NCI-H1417 (cell line): ENCODE measurements around the gene ENOPH1.

Experiments used
- DNase-seq, 3 experiments: peaks; one replicate each; lab custom pipeline; 2025; lab: John Stamatoyannopoulos, UW

ENOPH1 gene

DNA sequence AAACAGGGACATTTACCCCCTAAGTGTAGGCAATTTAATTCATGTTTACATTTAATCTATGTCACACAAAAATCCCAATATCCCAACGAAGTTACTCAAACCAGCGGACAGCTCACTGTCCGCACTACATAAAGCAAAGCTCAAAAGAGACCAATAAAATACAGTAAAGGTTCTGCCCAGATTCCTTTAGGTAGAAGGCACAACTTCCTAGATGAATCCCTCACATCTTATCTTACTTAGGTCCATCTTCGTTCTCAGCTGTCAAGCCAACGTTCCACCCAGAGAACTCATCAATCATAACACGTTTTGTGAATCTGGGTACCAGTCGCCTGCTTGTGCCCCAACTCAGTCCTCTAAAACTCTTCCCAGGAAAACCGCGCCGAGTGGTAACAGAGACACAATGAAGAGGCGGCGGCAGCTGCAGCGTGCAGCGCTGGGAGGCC, 1.8 kb upstream of the ENOPH1 start:
- no peak for DNase-seq

DNA sequence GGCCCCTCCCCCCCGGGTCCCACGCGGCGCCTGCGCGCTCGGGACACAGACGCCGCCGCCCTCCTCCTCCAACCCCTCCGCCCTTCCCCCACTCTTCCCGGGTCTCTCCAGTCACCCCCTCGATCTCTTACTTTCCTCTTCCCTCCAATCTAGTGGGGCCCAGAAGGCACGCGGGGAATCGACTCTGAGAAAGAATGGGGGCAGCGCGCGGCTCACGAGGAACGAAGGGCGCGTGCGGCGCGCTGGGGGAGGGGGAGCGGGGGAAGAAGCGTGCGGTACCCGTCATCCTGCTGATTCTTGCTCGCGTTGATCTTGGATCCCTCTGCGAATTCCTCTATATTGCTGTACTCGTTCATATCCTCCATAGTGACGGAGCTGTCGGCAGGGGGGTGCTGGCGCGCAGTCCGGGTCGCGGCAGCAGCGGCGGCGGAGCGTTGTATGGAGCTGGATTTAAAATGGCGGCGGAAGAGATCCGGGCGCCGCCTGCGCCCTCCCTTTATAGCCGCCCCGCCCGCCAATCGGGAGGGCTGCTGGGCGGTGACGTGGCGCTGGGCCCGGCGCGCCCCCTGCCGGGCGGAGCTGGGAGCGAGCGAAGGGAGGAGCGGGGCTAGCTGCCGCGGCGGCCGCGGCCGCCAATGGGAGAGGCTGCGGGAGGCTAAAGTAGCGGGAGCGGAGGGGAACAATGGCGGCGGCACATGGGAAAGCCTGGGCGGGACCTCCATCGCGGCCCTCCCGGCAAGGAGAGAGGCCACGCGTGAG, 1.2 kb upstream of the ENOPH1 start:
- peak; percentile 95 to 97 (median 96) for DNase-seq

DNA sequence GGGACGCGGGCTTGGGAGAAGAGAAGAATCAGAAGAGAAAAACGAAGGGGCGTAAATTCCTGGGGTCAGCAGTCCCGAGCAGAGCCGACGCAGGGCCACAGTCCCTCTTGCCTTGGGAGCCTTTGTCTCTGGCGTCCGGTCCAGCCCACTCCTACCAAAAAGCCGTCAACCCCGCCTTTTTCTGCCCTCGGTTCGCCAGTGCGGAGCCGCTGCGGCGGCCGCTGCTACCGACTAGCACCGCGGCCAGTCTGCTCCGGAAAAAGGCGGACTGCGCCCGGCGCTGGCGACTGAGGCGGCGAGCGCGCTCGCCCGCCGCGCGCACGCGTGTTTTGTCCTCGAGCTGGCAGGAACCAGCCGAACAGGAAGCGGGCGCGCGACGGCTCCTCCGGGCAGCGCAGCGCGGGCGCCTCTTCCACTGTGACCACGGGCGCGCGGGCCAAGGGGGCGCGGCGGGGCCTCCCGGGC, 630 bp upstream of the ENOPH1 start:
- peak in 2 of 3 experiments; percentile 84 to 86 for DNase-seq

DNA sequence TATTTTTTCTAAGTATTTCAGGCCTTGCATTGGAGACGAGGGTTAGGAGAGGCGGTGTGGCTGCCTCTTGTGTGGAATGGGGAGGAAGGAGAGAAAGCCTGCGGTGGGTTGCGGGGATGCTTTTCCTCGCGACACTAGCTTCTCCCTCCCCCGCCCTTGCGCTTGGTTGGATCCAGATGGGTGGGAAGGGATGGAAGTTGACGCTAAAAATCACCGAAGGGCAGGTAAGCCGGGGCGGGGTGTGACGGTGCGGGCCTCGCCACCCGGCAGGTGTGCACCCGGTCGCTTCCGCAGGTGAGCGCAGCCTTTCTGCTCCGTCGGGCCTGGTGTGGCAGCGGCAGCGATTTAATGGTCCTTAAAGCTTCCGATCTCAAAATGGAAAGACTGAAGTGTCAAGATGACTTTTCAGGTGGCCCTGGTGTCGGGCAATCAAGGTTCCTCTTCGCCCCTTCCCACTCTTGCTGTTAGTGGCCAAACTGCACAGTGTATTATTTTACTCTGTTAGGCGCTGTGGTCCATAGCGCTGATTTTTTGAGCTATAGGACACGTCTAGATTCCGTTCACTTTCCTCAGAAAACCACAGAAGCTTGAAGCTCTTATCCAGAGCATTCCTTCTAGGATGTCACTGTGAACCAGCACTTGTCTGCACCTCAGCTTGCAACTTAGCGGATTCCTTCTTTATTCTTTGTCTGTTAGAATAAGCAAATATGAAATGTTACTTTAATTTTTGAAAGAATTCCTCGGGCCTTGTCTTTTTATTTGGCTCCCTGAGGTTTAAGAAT, 765 bp downstream of the ENOPH1 start:
- peak; percentile 61 to 91 (median 90) for DNase-seq

DNA sequence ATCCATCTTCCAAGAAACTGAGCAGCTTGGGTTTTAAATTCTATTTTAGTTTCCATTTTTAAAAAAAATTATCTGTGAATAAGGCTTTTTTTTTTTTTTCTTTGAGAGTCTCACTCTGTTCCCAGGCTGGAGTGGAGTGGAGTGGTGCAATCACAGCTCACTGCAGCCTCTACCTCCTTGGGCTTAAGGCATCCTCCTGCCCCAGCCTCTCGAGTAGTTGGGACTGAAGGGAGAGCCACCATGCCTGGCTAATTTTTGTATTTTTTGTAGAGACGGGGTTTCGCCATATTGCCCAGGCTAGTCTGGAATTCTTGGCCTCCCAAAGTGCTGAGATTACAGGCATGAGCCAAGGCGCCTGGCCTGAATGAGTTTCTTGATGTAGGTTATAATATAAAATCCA, 1.4 kb downstream of the ENOPH1 start:
- DNase-seq, result no peak

DNA sequence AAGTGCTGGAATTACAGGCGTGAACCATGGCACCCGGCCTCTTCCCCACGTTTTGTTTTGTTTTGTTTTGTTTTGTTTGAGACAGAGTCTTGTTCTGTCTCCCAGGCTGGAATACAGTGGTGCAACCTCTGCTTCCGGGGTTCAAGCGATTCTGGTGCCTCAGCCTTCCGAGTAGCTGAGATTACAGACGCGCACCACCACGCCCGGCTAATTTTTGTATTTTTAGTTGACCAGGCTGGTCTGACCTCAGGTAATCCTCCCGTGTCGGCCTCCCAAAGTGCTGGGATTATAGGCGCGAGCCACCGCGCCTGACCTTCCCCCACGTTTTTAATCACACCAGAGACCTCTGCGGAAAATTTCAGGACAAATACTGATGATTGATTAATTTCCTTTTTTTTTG, 2.2 kb downstream of the ENOPH1 start:
- no peak for DNase-seq

DNA sequence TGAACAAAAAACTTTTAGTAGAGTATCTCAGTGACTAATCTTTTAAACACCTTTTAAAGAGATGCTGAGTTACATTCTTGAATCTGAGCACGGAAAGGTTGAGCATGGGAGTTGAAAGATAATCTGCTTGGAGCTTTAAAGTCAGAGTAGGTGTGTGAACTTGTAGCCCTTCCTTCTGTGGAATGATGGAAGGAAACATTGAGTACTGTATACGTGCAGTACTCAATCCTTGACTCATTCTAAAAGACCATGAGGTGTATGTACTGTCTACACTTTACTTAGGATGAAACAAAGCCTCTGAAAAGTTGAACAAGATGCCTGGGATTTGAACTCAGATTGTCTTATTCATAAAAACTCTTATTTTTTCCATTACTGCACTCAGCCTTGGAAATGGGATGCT, 3.4 kb downstream of the ENOPH1 start:
- DNase-seq, result no peak

DNA sequence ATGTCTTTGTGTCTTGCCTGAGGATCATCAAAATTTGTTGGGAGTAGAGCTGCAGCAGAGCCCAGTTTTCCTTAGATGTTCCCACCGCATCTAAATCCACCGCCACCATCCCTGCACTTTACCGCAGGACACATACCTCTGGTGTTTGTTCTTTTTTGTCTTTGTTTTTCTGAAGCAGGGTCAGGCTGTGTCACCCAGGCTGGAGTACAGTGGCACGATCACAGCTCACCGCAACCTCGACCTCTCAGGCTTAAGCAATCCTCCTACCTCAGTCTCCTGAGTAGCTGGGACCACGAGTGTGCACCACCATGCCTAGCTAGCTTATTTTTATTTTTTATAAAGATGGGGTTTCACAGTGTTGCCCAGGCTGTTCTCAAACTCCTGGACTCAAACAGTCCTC, 4.6 kb downstream of the ENOPH1 start:
- DNase-seq, result no peak

DNA sequence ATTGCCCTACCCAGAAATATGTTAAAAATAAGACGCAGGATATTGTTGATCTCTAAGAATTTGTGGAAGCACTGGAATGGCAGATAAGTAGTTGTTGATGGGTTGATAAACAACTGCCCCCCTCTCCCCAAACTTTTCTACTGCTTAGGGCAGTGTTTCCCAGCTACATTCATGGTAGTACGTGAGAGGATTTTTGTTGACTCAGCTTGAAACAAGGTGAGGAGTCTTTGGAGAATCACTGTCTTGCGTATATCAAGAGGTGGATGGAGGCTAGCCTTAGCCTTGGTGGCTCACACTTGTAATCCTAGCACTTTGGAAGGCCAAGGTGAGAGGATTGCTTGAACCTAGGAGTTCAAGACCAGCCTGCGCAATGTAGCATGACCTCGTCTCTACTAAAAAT, 5.7 kb downstream of the ENOPH1 start:
- no peak for DNase-seq

DNA sequence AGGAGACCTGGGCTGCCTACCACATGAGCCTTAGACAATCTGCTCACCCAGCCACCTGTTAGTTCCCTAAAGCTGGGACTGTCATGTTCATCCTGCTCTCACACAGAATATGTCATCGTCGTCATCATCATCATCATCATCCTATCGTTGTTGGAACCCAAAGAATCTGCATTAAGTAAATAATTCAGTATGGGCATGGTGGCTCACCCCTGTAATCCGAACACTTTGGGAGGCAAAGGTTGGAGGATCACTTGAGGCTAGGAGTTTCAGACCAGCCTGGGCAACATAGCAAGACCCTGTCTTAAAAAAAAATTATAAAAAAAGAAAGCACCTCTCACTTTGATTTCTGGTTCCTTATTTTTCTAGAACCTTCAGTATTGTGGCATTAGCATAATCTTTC, 6.4 kb downstream of the ENOPH1 start:
- no peak for DNase-seq

DNA sequence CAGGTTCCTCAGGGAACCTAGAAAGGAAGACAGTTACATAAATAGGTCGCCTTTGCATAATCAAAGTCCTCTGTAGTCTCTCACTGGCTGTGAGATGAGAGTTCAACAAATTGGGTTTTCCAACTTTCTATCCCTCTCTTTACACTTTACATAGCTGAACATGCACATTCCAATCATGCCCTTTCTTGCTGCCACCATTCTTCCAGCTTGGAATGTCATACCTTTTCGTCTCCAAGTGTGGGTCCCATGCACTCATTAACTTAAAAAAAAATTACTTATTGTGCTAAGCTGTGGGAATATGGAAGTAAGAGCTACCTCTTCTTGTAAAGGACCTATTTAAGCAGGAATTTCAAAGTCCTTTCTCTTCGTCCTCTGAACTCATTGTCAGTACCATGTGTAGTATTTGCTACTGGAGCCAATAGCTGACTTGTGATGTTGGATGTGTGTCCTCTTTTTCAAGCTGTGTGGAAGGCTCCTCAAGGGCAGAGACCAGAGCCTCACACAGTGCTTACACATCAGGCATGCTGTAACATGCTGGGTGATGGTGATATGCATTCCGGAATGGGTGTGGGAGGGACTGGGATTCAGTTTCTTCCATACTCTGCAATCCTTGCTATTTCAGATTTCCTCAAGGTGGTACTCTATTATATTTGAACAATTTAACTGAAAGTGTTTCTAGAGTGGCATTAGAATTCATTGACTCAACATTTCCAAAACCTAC, 7.1 kb downstream of the ENOPH1 start:
- DNase-seq, result no peak

DNA sequence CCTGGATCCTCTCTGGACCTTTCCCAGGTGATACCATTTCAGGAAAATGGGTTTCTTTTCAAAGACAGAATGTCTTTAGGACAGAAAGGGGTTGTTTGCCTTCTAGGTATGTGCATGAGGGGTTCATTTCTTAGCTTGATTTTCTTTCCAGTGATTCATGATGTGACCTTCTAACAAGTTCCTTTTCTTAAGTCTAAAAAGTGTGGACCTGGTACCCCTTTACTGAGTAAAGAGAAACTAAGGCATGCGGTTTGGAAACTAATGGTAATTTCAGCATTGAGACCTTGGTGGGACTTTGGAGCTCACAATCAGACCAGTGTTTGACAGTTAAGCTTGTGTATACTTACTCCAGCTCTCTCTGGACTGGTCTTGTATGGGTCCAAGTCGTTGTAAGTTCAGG, 8.7 kb downstream of the ENOPH1 start:
- no peak for DNase-seq

DNA sequence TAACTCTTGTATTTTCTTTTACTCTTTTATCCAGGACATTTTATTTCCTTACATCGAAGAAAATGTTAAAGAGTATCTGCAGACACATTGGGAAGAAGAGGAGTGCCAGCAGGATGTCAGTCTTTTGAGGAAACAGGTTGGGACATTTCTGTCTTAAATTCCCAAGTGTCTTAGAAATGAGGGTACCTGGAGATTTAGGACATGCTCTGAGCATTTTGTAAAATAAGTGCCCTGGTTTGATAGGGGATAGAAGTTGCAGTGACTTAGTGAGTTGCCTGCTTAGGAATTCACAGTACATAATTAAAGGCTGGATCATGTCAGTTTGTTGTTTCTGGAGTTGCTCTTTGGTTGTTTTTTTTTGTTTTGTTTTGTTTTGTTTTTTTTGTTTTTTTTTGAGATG, 17.5 kb downstream of the ENOPH1 start:
- no peak for DNase-seq

DNA sequence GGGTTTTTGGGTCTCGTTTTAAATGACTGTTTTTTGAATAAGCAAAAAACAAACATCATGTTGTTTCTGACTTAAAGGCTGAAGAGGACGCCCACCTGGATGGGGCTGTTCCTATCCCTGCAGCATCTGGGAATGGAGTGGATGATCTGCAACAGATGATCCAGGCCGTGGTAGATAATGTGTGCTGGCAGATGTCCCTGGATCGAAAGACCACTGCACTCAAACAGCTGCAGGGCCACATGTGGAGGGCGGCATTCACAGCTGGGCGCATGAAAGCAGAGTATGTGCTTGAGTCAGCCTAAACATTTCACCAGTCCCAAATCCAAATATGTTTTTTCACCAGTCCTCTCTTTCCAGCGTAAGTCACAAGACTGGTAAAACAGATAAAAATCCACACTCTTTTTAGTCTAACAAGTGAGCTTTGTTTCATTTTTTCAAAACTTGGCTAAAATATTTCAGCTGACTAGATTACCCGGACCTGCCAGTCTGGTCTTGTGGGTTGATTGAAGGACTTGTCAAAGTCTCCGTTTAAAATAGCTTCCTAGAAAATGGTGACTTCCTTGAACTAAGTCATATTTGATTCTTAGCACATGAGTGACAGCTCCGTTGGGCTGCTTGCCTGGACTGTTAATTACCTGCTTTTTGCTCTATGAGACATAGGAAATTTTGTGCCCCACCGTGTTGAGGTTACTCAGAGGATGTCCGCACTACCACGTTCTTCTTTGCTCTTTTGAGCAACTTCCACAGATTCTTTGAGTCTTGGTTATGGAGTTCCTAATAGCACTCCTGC, 20.8 kb downstream of the ENOPH1 start:
- no peak for DNase-seq

DNA sequence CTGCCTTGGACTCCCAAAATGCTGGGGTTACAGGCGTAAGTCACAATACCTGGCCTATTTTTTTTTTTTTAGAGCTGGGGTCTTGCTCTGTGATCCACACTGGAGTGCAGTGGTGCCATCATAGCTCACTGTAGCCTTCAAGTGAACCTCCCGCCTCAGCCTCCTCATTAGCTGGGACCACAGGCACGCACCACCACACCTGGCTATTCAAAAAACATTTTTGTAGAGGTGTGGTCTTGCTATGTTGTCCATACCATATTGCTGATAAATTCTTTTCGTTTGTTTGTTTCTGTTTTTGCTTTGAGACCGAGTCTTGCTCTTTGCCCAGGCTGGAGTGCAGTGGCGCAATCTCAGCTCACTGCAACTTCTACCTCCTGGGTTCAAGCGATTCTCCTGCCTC, 21.6 kb downstream of the ENOPH1 start:
- no peak for DNase-seq

DNA sequence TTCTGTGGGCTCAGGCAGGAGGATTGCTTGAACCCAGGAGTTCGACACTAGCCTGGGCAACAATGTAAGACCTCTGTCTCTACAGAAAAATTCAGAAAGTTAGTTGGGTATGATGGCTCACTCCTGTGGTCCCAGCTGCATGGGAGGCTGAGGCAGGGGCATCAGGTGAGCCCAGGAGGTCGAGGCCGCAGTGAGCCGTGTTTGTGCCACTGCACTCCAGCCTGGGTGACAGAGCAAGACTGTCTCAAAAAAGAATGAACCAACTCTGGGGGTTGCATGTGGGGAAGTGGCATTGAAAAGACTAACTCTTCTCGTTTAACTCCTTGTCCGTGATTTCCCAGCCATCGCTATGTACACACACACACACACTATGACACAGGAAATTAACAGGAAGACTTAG, 26.9 kb downstream of the ENOPH1 start:
- no peak for DNase-seq

DNA sequence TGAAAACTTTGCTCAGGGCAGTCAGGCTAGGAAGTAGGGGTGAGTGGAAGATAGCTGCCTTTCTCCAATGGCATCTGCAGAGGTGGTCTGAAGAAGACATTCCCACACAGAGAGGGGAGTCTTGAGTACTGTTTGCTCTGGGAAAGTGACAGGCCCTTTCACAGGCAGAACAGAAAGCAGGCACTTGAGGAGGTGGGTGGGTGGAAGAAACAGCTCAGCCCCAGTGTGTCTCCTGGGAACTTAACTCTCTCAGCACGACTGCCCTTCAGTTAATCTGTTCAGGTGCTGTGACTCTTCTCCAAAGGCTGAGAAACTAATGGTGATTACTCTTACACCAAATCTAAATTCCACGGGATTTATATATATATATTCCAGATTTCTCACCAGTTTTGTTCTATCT, 28.3 kb downstream of the ENOPH1 start:
- DNase-seq, result no peak

DNA sequence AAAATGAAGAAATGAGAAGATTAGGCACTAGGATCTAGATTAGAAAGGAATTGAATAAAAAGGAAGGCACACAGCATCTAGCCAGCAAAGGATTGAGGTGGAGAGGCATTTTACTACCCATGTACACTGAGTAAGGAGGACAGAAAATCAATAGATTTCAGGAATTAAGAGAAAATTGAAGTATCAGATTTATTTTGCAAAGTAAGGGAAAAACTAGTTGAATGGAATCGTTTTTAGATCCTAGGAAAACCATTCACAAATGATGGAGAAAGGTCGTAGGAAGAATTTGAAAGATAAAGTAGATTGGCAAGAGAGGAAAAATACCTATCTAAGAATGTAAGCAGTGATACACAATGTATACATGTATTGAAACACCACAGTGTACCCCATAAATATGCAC, 31.3 kb downstream of the ENOPH1 start:
- DNase-seq, result no peak

DNA sequence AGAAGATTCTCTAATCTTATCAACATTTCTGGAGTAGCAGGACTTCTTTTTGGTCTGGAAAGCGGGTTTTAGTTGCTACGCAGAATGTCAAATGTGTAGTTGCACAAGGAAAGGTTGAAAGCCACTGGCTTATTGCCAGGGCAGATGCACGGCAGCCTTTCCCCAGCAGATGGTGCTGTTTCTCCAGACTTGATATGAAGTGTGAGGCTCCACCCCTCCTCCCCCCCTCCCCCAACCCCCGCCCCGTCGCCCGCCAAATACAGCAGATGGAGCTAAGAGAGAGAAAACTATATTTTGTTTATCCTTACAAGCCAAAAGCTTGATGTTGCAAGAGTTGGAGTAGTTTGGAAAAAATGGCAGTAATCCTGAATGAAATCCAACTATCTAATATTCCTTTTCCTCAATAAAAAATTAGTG, 32.0 kb downstream of the ENOPH1 start:
- peak; percentile 63 to 90 (median 89) for DNase-seq

DNA sequence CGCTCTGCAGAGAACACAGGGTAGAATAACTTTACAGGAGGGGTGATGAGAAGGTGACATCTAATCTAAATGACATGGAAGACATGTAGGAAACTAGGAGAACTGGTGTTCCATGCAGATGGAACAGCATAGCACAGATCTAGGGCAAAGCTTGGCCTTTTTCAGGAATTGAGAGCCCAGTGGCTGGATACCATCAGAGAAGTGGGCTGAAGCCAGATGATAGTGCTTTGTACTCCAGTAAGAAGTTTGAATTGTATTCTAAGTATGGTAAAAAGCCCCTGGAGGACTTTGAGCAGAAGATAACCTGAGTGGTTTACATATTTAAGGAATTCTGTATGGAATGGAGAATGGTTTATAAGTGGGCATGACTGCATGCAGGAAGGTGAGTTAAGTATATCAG, 32.8 kb downstream of the ENOPH1 start:
- DNase-seq, result no peak

DNA sequence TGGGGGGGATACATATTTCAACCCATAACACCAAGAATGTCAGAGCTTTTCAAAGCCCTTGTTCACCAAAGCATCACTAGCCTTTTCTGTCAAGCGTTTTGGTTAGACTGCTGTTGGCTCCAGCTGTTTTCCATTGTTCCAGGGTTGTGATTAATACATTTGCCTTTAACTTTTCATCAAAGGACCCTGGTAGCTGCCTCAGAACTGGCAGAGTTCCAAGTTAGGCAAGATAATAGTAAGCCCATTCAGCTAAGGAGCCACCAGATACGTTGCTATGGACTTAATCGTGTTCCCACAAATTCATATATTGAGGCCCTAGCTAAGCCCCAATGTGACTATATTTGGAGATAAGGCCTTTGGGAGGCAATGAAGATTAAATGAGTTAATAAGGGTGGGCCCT, 37.1 kb downstream of the ENOPH1 start:
- peak in 2 of 3 experiments; percentile 19 to 58 for DNase-seq
